Globus pallidus (tissue), 1 donor: ENCODE results near the gene SOX9.
A peak's percentile ranks its signal among the peaks of the same experiment; 100 is the strongest.

Experiments used
- DNase-seq: peaks from one replicate; pipeline ENCODE4 v3.0.0-alpha.2; 2015; ENCODE audit warnings: low spot score

SOX9 gene

GRCh38 chr17:72120642-72121163 lies at the start of gene SOX9:
Gene SOX9, plus strand, starts transcription at chr17:72121020. Its CDS starts 372 bp downstream, at chr17:72121392.
- peak; percentile 97 for DNase-seq

- no peak for DNase-seq
These were observed 49.5 kb upstream of the SOX9 start for GRCh38 chr17:72071330-72071729.

GRCh38 chr17:72075995-72076677 lies 44.7 kb upstream of the SOX9 start:
- no peak for DNase-seq

GRCh38 chr17:72076678-72077030 lies 44.2 kb upstream of the SOX9 start:
- DNase-seq: no peak

GRCh38 chr17:72077326-72077960 lies 43.4 kb upstream of the SOX9 start:
- DNase-seq: no peak

GRCh38 chr17:72079700-72080099 lies 41.1 kb upstream of the SOX9 start:
- no peak for DNase-seq

- DNase-seq: no peak
These were observed 32.9 kb upstream of the SOX9 start for GRCh38 chr17:72087876-72088275.

GRCh38 chr17:72089453-72089987 lies 31.3 kb upstream of the SOX9 start:
- DNase-seq: no peak

- no peak for DNase-seq
These were observed 30.7 kb upstream of the SOX9 start for GRCh38 chr17:72090108-72090507.

GRCh38 chr17:72092710-72093322 lies 28.0 kb upstream of the SOX9 start:
- DNase-seq: no peak

GRCh38 chr17:72093707-72094106 lies 27.1 kb upstream of the SOX9 start:
- DNase-seq: no peak

GRCh38 chr17:72095316-72095715 lies 25.5 kb upstream of the SOX9 start:
- DNase-seq: no peak

- DNase-seq: no peak
These were observed 23.7 kb upstream of the SOX9 start for GRCh38 chr17:72097144-72097543.

GRCh38 chr17:72099919-72100318 lies 20.9 kb upstream of the SOX9 start:
- no peak for DNase-seq

- DNase-seq: no peak
These were observed 20.4 kb upstream of the SOX9 start for GRCh38 chr17:72100470-72100869.

- DNase-seq: no peak
These were observed 19.3 kb upstream of the SOX9 start for GRCh38 chr17:72101526-72101925.

GRCh38 chr17:72102366-72102765 lies 18.5 kb upstream of the SOX9 start:
- DNase-seq: no peak

GRCh38 chr17:72104164-72104862 lies 16.5 kb upstream of the SOX9 start:
- DNase-seq: no peak

GRCh38 chr17:72104863-72105234 lies 16.0 kb upstream of the SOX9 start:
- no peak for DNase-seq

- no peak for DNase-seq
These were observed 13.7 kb upstream of the SOX9 start for GRCh38 chr17:72107100-72107499.

- DNase-seq: no peak
These were observed 10.4 kb upstream of the SOX9 start for GRCh38 chr17:72110231-72110941.

- no peak for DNase-seq
These were observed 9.9 kb upstream of the SOX9 start for GRCh38 chr17:72110942-72111318.
